ENCODE measurements around the gene MAPK8IP2. TPM values are rescaled to one million over a fixed set of nuclear protein-coding genes. Genes with fewer than 3 reads are reported as not detected.

The MAPK8IP2 gene
- total RNA-seq, 2 donors from 2014 or later: 1.2 to 1.4 TPM

GRCh38 chr22:50584106-50585096, 16.2 kb upstream of the MAPK8IP2 start:
- Histone ChIP-seq H3K27me3 (no peaks in the 10 kb centered on the region), H3K4me1 (peaks cover 9% of the 10 kb centered on the region), H3K27ac (no peak overlapping the region), H3K36me3 (no peaks in the 10 kb centered on the region), H3K9me3 (no peaks in the 10 kb centered on the region), H3K9ac (ENCODE audit: low read depth in 2 of 2, low read length in 2 of 2) (no peak overlapping the region), H3K4me3 (no peak overlapping the region)
- TF ChIP-seq CTCF (IDR thresholded peaks at IDR 0.05): no peak
- intact Hi-C loops (cut with DNase I): no loop called here
- DNase-seq: no peak

- no peaks in the 10 kb centered on the region for H3K27me3 ChIP-seq
- TF ChIP-seq CTCF (IDR thresholded peaks at IDR 0.05): no peak
- H3K36me3 ChIP-seq: no peaks in the 10 kb centered on the region
- H3K4me3 ChIP-seq: no peak overlapping the region
- intact Hi-C loops (cut with DNase I): no loop called here
- no peak overlapping the region for H3K27ac ChIP-seq
- no peak overlapping the region for H3K9ac ChIP-seq (ENCODE audit: low read depth in 2 of 2, low read length in 2 of 2)
- DNase-seq: no peak
- H3K9me3 ChIP-seq: no peaks in the 10 kb centered on the region
- H3K4me1 ChIP-seq: peaks cover 9% of the 10 kb centered on the region
Measured at GRCh38 chr22:50585238-50585637, 15.4 kb upstream of the MAPK8IP2 start.

- Histone ChIP-seq H3K9ac (ENCODE audit: low read depth in 2 of 2, low read length in 2 of 2) (no peak overlapping the region), H3K4me3 (no peak overlapping the region), H3K27ac (no peak overlapping the region), H3K27me3 (no peaks in the 10 kb centered on the region), H3K36me3 (no peaks in the 10 kb centered on the region), H3K4me1 (peaks cover 9% of the 10 kb centered on the region), H3K9me3 (no peaks in the 10 kb centered on the region)
- no peak for DNase-seq
- intact Hi-C loops (cut with DNase I): no loop called here
- no peak for TF ChIP-seq CTCF (IDR thresholded peaks at IDR 0.05)
Measured at GRCh38 chr22:50585781-50586180, 14.8 kb upstream of the MAPK8IP2 start.

GRCh38 chr22:50586416-50586815, 14.2 kb upstream of the MAPK8IP2 start:
- Histone ChIP-seq H3K4me1 (peaks cover 7% of the 10 kb centered on the region), H3K4me3 (no peak overlapping the region), H3K27ac (no peak overlapping the region), H3K9me3 (no peaks in the 10 kb centered on the region), H3K27me3 (no peaks in the 10 kb centered on the region), H3K36me3 (no peaks in the 10 kb centered on the region), H3K9ac (ENCODE audit: low read depth in 2 of 2, low read length in 2 of 2) (no peak overlapping the region)
- no peak for DNase-seq
- no peak for TF ChIP-seq CTCF (IDR thresholded peaks at IDR 0.05)
- intact Hi-C loops (cut with DNase I): no loop called here

- Histone ChIP-seq H3K4me3 (no peak overlapping the region), H3K27ac (no peak overlapping the region), H3K36me3 (no peaks in the 10 kb centered on the region), H3K9ac (ENCODE audit: low read depth in 2 of 2, low read length in 2 of 2) (peak overlapping the region in 1 of 2 donors; percentile 35), H3K4me1 (peaks cover 4% of the 10 kb centered on the region), H3K9me3 (no peaks in the 10 kb centered on the region), H3K27me3 (no peaks in the 10 kb centered on the region)
- intact Hi-C loops (cut with DNase I): no loop called here
- DNase-seq: no peak
- TF ChIP-seq CTCF (IDR thresholded peaks at IDR 0.05): no peak
Measured at GRCh38 chr22:50587407-50587806, 13.2 kb upstream of the MAPK8IP2 start.
